H1 (cell line): ENCODE results near the gene TUBAL3.

Experiments
- CBX5 ChIP-seq: fragments of 300-800, 300-1000 bp; sonication (generic); IDR thresholded peaks from 2 replicates; pipeline ENCODE4 v1.7.1; 2016; ENCODE audit warnings: antibody characterized with exemption, low read length, low read depth
- CTCF ChIP-seq, 3 experiments: IDR thresholded peaks; 1 replicate in 2 of 3; 2 replicates in 1 of 3; pipeline versions ENCODE4 v1.5.1 to v1.6.1; 2011; ENCODE audit warnings: low read length in 3 of 3, mild to moderate bottlenecking in 3 of 3, inconsistent platforms in 2 of 3, low read depth in 1 of 3, moderate library complexity in 1 of 3; ENCODE audit not compliant: insufficient read depth in 1 of 3; ENCODE audit errors: control extremely low read depth in 1 of 3
- EZH2 ChIP-seq: fragments of 200-600 bp; sonication (generic); IDR thresholded peaks from 2 replicates; pipeline ENCODE4 v1.7.1; 2012; ENCODE audit warnings: low read depth, mild to moderate bottlenecking, moderate library complexity, low read length, inconsistent platforms; ENCODE audit not compliant: severe bottlenecking
- PHF8 ChIP-seq: fragments of 200-600 bp; sonication (generic); conservative IDR thresholded peaks from 2 replicates; pipeline ENCODE4 v1.7.1; 2012; ENCODE audit warnings: low read depth, mild to moderate bottlenecking, inconsistent platforms, low read length, moderate library complexity
- POLR2A ChIP-seq, 2 experiments: IDR thresholded peaks; 1 replicate in 1 of 2; 2 replicates in 1 of 2; pipeline ENCODE4 v1.6.1; 2011; ENCODE audit warnings: low read depth in 2 of 2, low read length in 2 of 2, mild to moderate bottlenecking in 2 of 2; ENCODE audit errors: control extremely low read depth in 1 of 2
- POLR2AphosphoS5 ChIP-seq: IDR thresholded peaks from 2 replicates; pipeline ENCODE4 v1.6.1; 2011; ENCODE audit warnings: low read depth, low read length
- SP4 ChIP-seq: IDR thresholded peaks from 2 replicates; pipeline ENCODE4 v1.6.1; 2012; ENCODE audit warnings: low read length, inconsistent platforms
- TAF1 ChIP-seq: IDR thresholded peaks from 2 replicates; pipeline ENCODE4 v1.6.1; 2011; ENCODE audit warnings: mild to moderate bottlenecking, low read depth, low read length
- TCF12 ChIP-seq: IDR thresholded peaks from 2 replicates; pipeline ENCODE4 v1.6.1; 2011; ENCODE audit warnings: low read depth, mild to moderate bottlenecking, low read length
- ZNF274 ChIP-seq: IDR thresholded peaks from 2 replicates; pipeline ENCODE4 v1.7.0; 2012; ENCODE audit warnings: low read length, borderline replicate concordance; ENCODE audit errors: extremely low read depth
- TF ChIP-seq, protein P1 (sequence below): IDR thresholded peaks from 2 replicates; pipeline ENCODE4 v1.6.1; 2011; ENCODE audit warnings: low read length, improper control_type of control experiment

GRCh38 chr10:5402798-5403197, 1.8 kb downstream of the TUBAL3 start:
- TF ChIP-seq PHF8 (no peak), CTCF (IDR thresholded peaks at IDR 0.05; ENCODE audit: control extremely low read depth in 1 of 3, insufficient read depth in 1 of 3, low read depth in 1 of 3, low read length in 3 of 3) (no peak), TCF12 (no peak), POLR2AphosphoS5 (no peak), TAF1 (no peak), ZNF274 (no peak), POLR2A (IDR thresholded peaks at IDR 0.05; ENCODE audit: control extremely low read depth in 1 of 2, low read depth in 2 of 2, low read length in 2 of 2) (no peak), EZH2 (no peak), CBX5 (no peak), SP4 (no peak)
- TF ChIP-seq, protein P1, sequence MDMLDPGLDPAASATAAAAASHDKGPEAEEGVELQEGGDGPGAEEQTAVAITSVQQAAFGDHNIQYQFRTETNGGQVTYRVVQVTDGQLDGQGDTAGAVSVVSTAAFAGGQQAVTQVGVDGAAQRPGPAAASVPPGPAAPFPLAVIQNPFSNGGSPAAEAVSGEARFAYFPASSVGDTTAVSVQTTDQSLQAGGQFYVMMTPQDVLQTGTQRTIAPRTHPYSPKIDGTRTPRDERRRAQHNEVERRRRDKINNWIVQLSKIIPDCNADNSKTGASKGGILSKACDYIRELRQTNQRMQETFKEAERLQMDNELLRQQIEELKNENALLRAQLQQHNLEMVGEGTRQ, result no peak
